HL-60 (cell line): Measurements from ENCODE around the gene TRAF5.
A peak's percentile ranks its signal among the peaks of the same experiment; 100 is the strongest.

ENCODE experiments used
- DNase-seq, 2 experiments: peaks; one replicate each; pipeline ENCODE4 v3.0.0-alpha.2; 2010 to 2020; ENCODE audit warnings: low read depth in 1 of 2, low spot score in 1 of 2
- H3K27ac ChIP-seq: fragments of 250-450 bp; sonication (Bioruptor Pico); replicated peaks from 2 replicates; pipeline ENCODE4 v1.5.1; 2020; ENCODE audit warnings: mild to moderate bottlenecking, moderate library complexity
- H3K27me3 ChIP-seq: fragments of 250-450 bp; sonication (Bioruptor Pico); 2 replicates; pipeline ENCODE4 v1.5.1; 2021; ENCODE audit warnings: mild to moderate bottlenecking, moderate library complexity; ENCODE audit not compliant: insufficient read depth, poor library complexity, severe bottlenecking
- H3K4me3 ChIP-seq: replicated peaks from 2 replicates; pipeline ENCODE4 v1.5.1; 2011; ENCODE audit warnings: mild to moderate bottlenecking, control low read depth, low read length; ENCODE audit not compliant: insufficient read depth
- GABPA ChIP-seq: IDR thresholded peaks from 2 replicates; pipeline ENCODE4 v1.6.1; 2012; ENCODE audit warnings: low read depth
- POLR2AphosphoS5 ChIP-seq: IDR thresholded peaks from 2 replicates; pipeline ENCODE4 v1.6.1; 2012; ENCODE audit warnings: low read depth
- SPI1 ChIP-seq: IDR thresholded peaks from 2 replicates; pipeline ENCODE4 v1.6.1; 2012; ENCODE audit warnings: low read depth, mild to moderate bottlenecking, borderline replicate concordance
- long read RNA-seq: library from polyadenylated mRNA; unstranded; transcript quantifications from one replicate; pipeline ENCODE4 v2.0.0, GENCODE V29; 2020
- TF ChIP-seq, protein P1 (sequence below): IDR thresholded peaks from 2 replicates; pipeline ENCODE4 v1.6.1; 2012; ENCODE audit warnings: low read depth; ENCODE audit not compliant: insufficient replicate concordance
- TF ChIP-seq, protein P2 (sequence below): IDR thresholded peaks from one replicate; pipeline ENCODE4 v1.5.1; 2011; ENCODE audit warnings: low read length, control low read depth, inconsistent platforms; ENCODE audit not compliant: insufficient read depth

TRAF5 gene, protein sequence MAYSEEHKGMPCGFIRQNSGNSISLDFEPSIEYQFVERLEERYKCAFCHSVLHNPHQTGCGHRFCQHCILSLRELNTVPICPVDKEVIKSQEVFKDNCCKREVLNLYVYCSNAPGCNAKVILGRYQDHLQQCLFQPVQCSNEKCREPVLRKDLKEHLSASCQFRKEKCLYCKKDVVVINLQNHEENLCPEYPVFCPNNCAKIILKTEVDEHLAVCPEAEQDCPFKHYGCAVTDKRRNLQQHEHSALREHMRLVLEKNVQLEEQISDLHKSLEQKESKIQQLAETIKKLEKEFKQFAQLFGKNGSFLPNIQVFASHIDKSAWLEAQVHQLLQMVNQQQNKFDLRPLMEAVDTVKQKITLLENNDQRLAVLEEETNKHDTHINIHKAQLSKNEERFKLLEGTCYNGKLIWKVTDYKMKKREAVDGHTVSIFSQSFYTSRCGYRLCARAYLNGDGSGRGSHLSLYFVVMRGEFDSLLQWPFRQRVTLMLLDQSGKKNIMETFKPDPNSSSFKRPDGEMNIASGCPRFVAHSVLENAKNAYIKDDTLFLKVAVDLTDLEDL
- long read RNA-seq = 0 reads

DNA sequence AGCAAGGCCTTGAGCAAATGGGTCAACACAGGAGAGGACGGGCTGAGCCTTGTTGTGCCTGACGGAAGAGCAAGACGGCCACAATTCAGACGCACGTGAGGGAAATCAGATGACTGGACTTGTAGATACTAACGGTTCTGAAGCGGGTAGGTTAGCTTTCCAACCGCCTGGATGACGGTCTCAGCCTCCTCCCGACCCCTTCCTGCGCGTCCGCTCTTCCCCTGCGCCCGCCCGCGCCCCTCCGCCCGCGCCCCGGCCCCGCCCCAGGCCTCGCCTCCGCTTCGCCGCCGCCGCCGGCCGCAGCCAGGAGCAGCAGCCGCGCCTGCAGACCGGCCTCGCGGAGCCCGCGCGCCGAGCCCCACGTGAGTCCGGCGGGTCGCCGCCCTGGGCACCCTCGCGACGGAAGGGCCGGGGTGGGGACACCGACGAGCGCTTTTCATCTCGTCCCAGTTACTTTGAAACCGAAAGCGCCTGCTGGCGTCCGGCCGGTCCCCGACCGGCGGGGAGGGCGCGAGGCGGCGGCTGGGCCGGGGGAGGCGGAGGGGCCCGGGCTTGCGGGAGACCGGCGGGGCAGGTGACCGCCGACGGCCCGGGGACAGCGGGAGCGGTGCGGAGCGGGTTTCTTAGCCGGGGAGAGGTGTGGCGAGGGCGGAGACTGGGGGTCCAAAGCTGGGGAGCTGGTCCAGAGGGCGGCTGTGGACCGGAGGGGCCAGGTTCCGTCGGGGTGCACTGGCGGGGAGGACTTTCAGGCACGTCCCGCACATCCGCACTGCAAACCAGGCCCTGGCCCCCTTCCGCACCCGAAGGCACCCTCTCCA lies at the start of gene TRAF5:
Gene TRAF5, plus strand, starts transcription at position 306 of the 818 bp plus-strand sequence. CDS start 26,407 bp downstream, outside the sequence.
- TF ChIP-seq GABPA = no peak
- TF ChIP-seq, protein P1, sequence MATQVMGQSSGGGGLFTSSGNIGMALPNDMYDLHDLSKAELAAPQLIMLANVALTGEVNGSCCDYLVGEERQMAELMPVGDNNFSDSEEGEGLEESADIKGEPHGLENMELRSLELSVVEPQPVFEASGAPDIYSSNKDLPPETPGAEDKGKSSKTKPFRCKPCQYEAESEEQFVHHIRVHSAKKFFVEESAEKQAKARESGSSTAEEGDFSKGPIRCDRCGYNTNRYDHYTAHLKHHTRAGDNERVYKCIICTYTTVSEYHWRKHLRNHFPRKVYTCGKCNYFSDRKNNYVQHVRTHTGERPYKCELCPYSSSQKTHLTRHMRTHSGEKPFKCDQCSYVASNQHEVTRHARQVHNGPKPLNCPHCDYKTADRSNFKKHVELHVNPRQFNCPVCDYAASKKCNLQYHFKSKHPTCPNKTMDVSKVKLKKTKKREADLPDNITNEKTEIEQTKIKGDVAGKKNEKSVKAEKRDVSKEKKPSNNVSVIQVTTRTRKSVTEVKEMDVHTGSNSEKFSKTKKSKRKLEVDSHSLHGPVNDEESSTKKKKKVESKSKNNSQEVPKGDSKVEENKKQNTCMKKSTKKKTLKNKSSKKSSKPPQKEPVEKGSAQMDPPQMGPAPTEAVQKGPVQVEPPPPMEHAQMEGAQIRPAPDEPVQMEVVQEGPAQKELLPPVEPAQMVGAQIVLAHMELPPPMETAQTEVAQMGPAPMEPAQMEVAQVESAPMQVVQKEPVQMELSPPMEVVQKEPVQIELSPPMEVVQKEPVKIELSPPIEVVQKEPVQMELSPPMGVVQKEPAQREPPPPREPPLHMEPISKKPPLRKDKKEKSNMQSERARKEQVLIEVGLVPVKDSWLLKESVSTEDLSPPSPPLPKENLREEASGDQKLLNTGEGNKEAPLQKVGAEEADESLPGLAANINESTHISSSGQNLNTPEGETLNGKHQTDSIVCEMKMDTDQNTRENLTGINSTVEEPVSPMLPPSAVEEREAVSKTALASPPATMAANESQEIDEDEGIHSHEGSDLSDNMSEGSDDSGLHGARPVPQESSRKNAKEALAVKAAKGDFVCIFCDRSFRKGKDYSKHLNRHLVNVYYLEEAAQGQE = no peak
- TF ChIP-seq, protein P2, sequence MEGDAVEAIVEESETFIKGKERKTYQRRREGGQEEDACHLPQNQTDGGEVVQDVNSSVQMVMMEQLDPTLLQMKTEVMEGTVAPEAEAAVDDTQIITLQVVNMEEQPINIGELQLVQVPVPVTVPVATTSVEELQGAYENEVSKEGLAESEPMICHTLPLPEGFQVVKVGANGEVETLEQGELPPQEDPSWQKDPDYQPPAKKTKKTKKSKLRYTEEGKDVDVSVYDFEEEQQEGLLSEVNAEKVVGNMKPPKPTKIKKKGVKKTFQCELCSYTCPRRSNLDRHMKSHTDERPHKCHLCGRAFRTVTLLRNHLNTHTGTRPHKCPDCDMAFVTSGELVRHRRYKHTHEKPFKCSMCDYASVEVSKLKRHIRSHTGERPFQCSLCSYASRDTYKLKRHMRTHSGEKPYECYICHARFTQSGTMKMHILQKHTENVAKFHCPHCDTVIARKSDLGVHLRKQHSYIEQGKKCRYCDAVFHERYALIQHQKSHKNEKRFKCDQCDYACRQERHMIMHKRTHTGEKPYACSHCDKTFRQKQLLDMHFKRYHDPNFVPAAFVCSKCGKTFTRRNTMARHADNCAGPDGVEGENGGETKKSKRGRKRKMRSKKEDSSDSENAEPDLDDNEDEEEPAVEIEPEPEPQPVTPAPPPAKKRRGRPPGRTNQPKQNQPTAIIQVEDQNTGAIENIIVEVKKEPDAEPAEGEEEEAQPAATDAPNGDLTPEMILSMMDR = no peak
- no peak for TF ChIP-seq SPI1
- no peak for TF ChIP-seq POLR2AphosphoS5
- H3K4me3 ChIP-seq = peak within 1 kb of the TSS; percentile 40
- no peak for DNase-seq
- no peak within 1 kb of the TSS for H3K27ac ChIP-seq
- peaks cover 20% of the 10 kb centered on the region for H3K27me3 ChIP-seq

DNA sequence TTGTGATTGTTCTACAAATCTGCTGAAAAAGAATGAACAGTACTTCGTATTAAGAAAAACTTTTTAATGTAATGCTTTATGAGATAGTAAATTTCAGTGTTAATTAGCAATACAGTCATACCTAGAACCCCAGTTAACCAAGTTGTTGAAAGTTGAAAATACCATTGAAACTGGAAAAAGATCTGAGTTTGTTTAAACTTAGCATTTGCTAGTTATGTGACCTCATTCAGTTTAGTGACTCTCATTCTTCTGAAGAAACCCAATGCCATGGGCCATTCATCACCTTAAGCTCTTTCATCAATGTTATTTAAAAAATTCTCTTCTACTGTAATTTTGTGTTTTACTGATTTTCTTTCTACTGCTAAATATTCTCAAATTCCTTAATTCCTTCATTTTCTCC lies 47.3 kb upstream of the TRAF5 start:
- H3K4me3 ChIP-seq = no peak overlapping the region
- H3K27ac ChIP-seq = no peak overlapping the region
- TF ChIP-seq GABPA = no peak
- TF ChIP-seq, protein P1 = no peak
- TF ChIP-seq SPI1 = no peak
- TF ChIP-seq, protein P2 = no peak
- no peak for TF ChIP-seq POLR2AphosphoS5
- no peak for DNase-seq
- H3K27me3 ChIP-seq = no peaks in the 10 kb centered on the region

DNA sequence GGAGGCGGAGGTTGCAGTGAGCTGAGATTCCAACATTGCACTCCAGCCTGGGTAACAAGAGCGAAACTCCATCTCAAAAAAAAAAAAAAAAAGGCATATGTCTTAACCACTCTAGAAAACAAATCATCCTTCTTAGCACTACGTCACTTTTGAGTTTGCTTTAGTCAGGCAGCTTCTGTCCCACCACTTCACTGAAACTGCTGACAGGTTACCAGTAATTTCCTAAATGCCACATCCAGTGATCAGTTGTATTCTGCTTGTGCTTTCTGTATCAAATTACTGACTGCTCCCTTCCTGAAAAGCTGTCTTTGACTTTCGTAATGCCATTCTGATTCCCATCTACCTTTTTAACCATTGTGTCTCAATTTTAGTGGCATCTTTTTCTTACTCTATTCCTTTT lies 45.7 kb upstream of the TRAF5 start:
- H3K4me3 ChIP-seq = no peak overlapping the region
- TF ChIP-seq GABPA (no peak), SPI1 (no peak), POLR2AphosphoS5 (no peak)
- TF ChIP-seq, protein P1 = no peak
- TF ChIP-seq, protein P2 = no peak
- no peak overlapping the region for H3K27ac ChIP-seq
- no peak for DNase-seq
- no peaks in the 10 kb centered on the region for H3K27me3 ChIP-seq
